ENCODE results near the gene C4orf17.
"Not testable (repeated sequence)": the region's sequence is repeated elsewhere in the genome, so short reads cannot be mapped to it uniquely, and the experiment has no call there.

The C4orf17 gene

DNA sequence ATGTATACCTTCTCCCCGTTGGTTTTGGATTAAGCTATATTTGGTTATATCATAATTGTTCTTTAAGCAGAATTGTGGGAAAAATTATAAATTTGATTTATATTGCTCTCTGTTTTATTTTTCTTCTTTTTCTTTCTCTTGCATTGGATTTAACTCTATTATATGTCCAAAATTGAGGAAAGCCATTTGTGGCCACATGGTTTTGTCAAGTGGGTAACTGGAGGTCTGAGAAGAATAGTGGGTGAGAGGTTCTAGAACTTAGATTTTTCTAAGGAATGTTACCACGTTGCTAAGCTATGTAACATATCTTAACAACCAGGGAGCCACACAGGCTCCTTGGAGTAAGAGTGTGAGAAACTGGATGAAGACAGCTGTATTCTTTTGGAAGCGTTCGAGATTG, at the start of gene C4orf17:
Gene C4orf17 (plus strand): TSS at position 301 of the 400 bp plus-strand sequence. CDS start 2,061 bp downstream, outside the sequence.
- in situ Hi-C loops (cut with HindIII; ENCODE audit: low sequenced_read_pairs) = no loop called here

DNA sequence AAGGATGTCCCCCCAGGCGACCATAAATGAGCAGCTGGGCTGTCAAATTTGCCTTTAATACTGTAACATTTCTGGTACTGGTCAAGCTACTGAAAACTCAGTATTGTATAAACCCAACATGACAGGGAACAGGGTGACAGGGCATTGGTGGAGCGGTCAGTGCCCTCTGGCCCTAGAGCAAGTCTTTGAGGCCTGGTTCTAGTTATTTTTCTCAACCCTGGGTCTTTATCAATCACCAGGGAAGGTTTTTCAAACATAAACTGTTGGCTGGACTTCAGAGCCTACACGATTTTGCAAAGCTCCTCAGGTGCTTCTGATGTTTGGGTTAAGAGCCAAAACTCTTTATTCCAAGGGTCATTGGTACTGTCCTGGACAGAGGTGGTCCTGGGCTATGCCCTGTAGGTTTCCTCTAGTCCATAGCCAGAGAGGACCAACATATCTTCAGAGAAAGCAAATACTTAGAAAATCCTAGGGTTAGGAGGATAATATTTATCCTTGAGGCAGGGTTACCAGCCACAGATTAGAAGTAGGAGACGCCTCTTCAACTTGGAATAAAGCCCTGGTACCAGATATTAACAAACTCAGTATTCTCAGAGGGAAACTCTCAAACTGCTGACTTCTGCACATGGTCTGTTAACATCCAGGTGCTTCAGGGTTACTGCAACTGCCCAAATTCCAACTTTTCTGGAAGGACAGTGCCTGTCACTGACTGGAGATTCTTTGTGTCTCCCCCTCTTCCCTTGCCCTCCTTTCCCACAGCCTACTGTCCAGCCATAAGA, 49.0 kb upstream of the C4orf17 start:
- in situ Hi-C loops (cut with HindIII; ENCODE audit: low sequenced_read_pairs) = no loop called here

DNA sequence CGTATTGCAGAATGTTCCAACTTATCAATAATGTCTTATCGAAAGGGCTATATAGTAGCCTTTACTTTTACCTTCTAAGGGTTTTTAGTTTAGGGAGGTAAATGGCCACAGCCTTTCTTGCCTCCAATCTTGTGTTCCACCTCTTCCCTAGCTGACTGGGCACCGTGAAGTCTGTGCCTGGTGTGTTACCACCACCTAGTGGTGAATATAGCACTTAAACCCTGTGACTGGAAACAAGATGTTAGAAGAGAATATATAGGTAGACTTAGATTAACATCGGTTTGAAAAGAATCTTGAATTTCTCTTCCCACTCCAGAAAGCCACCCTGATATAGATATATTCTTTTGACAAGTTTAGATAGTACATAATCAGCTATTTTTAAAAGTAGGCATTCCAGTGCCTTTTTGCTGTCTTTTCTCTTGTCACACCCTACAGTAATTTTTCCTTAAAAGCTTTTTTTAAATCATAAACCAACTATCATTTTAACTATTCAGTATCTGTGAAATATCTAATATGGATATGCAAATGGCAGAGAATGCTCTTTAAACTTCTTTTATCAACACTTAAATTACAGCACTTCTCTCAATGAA, 47.9 kb upstream of the C4orf17 start:
- in situ Hi-C loops (cut with HindIII; ENCODE audit: low sequenced_read_pairs) = no loop called here

DNA sequence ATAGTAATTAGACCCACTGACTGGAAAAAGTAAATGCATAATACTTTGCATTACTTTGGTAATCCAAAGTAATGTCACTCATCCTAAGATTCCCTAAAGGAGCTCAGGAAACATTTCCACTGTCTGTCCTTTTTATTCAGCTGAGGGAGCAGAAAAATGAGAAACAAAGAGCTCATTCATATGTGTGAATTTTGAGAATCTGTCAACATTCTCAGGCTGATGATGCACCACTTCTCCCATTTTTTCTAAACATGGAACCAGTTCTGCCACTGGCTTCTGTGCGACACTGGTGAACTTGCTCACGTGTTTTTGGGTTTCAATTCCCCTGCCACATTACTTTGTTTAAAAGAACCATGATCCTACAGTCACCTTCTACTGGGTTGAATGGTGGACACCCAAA, 47.3 kb upstream of the C4orf17 start:
- in situ Hi-C loops (cut with HindIII; ENCODE audit: low sequenced_read_pairs) = no loop called here

DNA sequence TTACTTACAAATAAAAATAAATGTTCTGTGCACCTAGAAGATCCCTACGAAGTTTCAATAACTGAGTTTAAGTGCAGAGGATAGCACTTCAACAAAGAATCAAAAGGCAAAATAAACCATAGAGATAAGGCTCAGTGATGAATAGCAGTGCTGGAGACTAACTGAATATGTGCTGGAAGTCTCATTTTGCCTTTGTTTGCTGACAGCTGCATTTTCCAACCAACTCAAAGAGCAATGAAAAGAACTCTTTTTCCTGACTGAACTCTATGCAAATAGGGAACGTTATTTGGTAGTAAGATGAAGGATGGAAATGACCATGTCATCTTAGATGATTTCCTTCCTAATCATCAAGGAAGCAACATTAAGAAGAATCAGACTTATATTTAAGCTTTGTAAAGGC, 42.9 kb upstream of the C4orf17 start:
- in situ Hi-C loops (cut with HindIII; ENCODE audit: low sequenced_read_pairs) = no loop called here

DNA sequence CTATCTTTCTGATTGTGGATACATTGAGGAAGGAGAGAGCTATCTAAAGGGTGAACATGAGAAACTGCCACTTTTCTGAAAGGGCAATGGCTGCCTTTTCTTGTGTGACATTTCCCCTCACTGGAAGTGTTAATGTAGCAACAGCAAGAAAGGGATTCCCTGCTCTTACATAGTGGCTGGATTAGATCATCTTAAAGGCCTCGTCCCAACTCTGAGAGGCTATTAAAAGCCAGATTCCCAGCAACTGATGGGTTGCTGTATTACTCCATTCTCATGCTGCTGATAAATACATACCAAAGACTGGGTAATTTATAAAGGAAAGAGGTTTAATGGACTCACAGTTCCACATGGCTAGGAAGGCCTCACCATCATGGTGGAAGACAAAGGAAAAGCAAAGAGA, 41.9 kb upstream of the C4orf17 start:
- in situ Hi-C loops (cut with HindIII; ENCODE audit: low sequenced_read_pairs) = no loop called here

DNA sequence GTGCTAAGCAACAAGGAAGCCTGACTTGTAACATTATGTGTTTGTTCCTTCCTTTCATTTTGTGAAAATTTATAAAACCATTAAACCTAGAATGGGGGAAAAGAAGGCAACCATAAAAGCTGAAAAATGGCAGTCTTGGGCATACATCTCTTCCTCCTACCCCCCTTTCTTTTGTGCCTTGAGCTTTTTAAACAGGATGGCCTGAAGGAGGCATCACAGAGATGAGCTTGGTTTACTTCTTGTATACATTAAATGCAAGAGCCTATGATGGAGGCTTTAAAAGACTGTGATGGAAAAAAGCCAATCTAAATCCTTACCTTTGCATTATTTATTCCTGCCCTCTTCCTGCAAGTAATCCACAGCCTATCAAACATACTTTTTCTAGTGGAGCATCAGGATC, 39.5 kb upstream of the C4orf17 start:
- in situ Hi-C loops (cut with HindIII; ENCODE audit: low sequenced_read_pairs) = no loop called here

DNA sequence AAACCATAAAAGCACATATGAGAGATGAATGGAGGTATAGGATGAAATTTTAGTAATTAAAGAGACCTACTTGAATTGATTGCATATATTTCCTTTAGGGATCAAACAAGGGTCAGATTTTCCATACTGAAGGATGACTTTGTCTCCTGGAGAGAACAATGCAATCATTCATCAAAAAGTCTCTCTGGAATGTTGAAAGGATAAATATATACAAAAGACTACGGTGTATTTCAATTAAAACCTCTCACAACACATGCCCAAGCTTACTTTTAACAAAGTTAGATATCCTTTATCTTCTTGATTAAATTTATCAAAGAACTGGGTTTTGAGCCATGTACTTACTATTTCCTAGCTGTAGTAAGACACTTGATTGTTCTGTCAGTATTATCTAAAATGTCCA, 38.9 kb upstream of the C4orf17 start:
- in situ Hi-C loops (cut with HindIII; ENCODE audit: low sequenced_read_pairs) = no loop called here

DNA sequence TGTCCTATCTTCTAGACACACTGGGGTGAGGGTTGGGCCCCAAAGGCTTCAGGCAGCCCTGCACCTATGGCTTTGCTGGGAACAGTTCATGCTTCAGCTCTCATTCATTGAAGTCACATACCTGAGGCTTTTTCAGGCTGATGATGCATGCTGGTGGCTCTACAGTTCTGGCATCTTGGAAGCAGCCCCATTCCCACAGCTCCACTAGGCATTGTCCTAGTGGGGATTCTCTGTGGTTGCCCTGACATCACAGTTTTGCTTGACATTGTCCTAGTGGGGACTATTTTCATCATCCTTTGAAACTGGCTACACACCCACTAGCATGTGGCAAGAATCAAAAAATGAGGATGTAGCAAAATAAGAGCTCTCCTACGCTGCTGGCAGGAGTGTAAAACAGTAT, 37.7 kb upstream of the C4orf17 start:
- in situ Hi-C loops (cut with HindIII; ENCODE audit: low sequenced_read_pairs) = no loop called here

DNA sequence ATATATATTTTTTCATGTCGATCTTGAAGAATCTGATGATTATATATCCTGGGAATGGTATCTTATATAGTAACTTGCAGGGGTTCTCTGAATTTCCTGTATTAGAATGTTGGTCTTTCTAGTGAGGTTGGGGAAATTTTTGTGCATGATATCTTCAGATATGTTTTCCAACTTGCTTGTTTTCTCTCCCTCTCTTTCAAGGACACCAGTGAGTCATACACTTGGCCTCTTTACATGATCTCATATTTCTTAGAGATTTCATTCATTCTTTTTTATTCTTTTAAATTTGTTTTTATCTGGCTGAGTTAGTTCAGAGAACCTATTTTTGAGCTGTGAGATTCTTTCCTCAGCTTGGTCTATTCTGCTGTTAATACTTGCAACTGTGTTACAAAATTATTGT, 27.2 kb upstream of the C4orf17 start:
- in situ Hi-C loops (cut with HindIII; ENCODE audit: low sequenced_read_pairs) = no loop called here

DNA sequence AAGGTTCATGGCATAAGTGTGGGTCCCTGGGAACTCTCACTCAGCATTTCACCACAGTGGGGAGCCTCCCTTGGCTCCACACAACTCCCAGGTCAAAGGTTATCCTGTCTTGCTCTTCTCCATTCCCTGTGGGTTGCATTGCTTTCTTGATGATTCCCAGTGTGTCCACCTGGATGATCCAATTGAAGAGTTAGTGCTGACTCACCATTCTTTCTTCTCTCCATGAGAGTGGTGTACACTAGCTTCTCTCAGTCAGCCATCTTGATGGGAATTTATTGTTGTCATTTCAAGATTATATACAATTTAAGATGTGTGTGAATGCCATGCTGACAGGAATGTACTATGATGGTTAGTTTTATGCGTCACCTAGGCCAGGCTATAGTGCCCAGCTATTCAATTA, 25.6 kb upstream of the C4orf17 start:
- in situ Hi-C loops (cut with HindIII; ENCODE audit: low sequenced_read_pairs) = no loop called here

DNA sequence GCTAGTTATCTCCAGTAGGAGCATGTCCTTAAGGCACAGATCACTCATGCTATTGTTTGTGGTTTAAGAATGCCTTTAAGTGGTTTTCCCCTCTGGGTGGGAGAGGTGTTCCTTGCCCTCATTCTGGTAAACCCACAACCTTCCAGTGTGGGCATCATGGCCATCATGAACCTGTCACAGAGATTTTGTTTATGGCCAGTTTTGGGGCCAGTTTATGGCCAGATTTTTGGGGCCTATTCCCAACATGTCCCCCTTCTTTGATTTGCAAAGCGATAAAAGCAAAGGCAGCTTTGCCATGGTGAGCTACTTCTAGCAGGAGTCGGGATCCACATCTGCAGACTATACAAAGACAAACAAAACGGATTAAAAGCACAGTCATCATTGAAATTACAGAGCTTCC, 24.2 kb upstream of the C4orf17 start:
- in situ Hi-C loops (cut with HindIII; ENCODE audit: low sequenced_read_pairs) = not testable (repeated sequence)

DNA sequence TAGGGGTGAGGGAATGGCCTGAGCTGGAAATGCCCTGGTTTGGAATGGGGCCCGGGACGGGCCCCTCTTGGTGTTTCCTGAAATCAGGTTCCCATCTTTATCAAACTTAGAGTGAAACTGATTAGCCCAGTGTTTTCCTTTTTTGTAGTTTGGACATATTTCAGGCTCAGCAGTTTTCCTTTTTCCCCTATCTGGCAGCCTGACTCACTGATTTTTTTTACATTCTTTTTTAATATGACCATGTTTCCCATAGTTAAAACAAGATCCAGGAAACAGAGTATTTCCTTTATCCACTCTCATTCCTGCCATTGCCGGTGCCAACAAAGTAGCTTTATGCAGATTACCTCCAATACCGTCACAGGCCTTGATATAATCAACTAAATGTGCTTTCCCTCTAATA, 20.5 kb upstream of the C4orf17 start:
- in situ Hi-C loops (cut with HindIII; ENCODE audit: low sequenced_read_pairs) = no loop called here

DNA sequence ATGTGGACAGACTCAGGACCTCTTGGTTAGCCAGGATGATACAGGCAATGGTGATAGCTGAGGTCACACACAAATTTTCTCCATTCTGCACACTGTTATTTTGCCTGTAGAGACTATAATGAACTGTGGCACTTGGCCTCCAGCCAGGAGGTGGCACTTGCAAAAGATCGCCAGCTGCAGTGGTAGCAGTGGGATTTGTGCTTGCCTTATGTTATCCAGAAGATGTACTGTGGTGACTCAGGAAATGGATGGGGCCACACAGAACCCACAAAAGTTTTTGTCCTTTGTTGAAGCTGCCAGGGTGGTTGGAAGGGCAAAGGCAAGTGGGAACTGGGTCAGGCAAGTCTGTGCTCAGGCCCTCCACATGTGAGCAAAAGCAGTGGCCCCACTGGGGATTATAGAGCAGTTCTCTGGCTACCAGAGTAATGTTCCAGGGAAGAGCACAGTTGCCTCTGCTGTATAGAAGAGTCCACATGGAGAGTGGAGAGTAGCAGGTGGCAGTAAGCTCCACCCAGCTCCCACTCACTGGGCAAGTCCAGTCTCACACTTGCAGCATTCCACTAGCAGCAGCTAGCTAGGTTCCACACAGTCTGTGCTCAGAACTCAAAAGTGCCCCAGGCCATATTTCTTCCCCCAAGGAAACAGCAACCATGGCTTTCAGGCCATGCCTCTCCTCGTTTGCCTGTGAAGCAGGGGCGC, 5.9 kb upstream of the C4orf17 start:
- in situ Hi-C loops (cut with HindIII; ENCODE audit: low sequenced_read_pairs) = no loop called here

DNA sequence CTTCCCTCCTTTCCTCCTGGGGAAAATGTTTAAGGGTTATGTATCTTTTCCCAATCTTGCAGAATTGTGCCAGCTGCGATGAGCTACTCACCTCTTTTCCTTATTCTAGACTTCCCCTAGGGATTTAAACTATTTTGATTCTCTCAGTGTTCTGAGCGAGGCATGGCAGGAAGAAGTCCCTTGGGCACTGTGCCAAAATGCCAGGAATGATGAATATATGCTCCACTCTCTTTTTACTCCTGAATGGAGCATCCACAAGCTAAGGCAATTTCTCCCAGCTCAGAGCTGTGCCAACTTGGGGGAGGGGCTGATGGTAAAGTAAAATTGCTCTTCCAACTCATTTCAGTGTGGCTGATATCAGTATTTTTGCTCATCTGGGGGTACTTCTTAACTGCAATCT, 4.0 kb upstream of the C4orf17 start:
- in situ Hi-C loops (cut with HindIII; ENCODE audit: low sequenced_read_pairs) = no loop called here

DNA sequence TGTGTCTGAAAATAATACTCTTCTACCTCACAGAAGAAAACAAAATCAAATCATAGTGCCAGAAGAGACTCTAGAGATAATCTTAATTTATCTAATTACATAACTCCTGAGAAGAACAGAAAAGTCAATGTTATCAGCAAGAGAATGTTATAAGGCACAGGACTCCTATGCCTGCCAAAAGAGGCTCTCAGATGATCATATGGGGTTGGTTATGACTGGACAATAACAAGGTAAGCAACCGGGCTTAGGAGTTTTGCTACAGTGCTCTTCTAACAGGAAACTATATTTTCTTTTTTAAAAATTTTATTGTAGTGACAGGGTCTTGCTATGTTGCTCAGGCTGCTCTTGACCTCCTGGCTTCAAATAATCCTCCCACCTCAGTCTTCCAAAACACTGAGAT, 3.5 kb upstream of the C4orf17 start:
- in situ Hi-C loops (cut with HindIII; ENCODE audit: low sequenced_read_pairs) = no loop called here

DNA sequence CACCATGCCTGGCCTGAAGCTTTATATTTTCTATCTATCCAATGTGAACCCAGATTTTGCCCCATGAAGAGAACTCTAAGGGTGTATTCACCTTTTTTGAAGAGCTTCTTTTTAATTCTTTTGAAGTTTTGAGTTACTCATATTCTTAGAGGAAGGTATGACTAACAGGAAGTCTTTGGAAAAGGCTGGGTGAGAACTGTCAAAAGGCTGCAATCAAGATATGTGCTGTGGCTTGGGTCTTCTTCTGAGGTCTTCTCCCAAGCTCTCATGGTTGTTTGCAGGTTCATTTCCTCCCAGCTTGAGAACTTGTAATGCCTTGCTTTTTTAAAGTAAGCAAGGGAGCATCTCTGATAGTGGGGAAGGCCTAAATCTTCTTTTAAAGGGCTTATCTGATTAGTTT, 3.1 kb upstream of the C4orf17 start:
- in situ Hi-C loops (cut with HindIII; ENCODE audit: low sequenced_read_pairs) = no loop called here

DNA sequence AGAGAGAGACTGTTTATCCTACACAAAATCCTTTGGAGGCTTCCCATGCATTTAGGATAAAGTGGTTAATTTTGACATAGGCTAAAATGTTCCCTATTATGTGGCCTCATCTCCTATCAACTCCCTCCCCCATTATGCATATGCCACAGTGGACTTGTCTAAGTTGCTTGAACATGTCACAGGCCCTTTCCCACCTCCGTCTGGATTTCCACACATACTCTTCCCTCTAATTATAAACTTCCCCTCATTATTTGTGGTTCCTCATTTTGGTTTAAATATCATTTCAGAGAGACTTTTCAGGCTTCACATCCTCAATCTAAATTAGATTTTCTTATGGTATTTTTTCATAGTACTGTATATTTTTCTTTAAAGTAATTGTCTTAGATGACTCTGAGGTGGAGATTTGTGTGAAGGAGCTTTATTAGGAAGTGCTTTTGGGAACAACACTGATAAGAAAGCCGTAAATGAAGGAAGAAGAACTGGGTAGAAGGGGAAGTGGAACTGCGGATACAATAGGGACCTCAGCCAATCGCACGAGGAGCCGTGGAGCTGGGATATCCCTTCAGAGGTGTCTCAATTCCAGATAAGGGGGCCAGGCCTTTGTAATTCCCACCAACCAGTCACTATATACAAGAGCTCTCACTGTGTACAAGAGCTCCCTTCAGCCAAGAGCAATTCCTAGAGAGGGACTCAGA, 7.9 kb downstream of the C4orf17 start:
- in situ Hi-C loops (cut with HindIII; ENCODE audit: low sequenced_read_pairs) = no loop called here

DNA sequence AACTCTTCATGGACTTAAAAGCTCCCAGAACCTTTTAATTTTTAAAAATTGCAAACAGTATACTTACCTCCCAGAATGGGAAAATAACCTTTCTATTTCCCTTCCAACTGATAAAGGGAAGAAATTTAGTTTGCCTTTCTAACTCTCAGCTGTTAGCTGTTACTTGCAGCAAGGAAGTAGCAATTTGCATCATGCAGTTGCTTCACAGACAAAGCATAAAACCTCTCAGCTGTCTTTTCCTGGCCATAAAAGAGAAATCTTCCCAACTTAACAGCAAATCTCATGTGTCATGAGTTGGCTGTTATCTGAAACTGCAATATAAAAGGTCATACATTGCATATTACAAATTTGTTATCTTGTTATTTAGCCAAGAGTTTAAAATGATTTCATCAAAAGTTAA, 18.4 kb downstream of the C4orf17 start:
- in situ Hi-C loops (cut with HindIII; ENCODE audit: low sequenced_read_pairs) = no loop called here

DNA sequence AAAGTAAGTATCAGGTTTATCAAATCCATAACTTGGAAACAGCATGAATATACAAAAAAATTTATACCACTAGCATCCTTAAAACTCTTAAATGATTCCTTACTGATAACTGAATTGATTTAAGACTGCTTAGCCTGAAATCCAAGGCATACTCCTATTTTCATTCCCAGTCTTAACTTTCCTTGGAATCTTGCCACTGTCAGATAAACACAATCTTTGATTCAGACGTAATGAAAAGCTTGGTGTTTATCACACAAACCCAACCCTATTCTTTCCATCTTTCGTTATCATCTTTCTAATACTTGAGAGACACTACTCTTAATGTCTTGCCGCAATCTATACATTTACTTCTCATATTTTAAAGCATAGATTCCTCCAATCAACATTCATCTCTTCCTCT, 19.1 kb downstream of the C4orf17 start:
- in situ Hi-C loops (cut with HindIII; ENCODE audit: low sequenced_read_pairs) = no loop called here

DNA sequence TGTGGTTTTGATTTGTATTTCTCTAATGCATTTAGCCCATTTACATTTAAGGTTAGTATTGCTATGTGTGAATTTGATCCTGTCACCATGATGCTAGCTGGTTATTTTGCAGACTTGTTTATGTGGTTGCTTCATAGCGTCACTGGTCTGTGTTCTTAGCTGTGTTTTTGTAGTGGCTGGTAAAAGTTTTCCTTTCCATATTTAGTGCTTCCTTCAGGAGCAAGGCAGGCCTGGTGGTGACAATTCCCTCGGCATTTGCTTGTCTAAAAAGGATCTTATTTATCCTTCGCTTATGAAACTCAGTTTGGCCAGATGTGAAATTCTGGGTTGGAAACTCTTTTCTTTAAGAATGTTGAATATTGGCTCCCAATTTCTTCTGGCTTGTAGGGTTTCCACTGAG, 23.9 kb downstream of the C4orf17 start:
- in situ Hi-C loops (cut with HindIII; ENCODE audit: low sequenced_read_pairs) = not testable (repeated sequence)

DNA sequence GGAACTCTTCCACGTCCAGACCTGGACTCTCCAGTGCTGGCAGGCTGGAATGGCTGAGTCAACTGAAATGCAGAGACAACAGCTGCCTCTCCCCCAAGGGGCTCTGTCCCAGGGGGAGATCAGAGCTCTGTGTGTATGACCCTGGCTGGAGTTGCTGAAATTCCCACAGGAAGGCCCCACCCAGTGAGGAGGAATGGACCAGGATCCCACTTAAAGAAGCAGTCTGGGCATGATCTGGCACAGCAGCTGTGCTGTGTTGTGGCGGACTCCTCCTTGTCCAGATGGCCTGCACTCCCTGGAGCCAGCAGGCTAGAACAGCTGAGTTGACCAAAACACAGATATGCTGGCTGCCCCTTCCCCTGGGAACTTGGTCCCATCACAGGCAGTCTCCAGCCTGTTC, 25.4 kb downstream of the C4orf17 start:
- in situ Hi-C loops (cut with HindIII; ENCODE audit: low sequenced_read_pairs) = no loop called here
